Measurements from ENCODE around the gene KCNQ4. TPM values are rescaled to one million over a fixed set of nuclear protein-coding genes. Genes with fewer than 3 reads are reported as not detected.

KCNQ4 gene
- total RNA-seq, 1 donor from 2014 or later, result 0.27 TPM

DNA sequence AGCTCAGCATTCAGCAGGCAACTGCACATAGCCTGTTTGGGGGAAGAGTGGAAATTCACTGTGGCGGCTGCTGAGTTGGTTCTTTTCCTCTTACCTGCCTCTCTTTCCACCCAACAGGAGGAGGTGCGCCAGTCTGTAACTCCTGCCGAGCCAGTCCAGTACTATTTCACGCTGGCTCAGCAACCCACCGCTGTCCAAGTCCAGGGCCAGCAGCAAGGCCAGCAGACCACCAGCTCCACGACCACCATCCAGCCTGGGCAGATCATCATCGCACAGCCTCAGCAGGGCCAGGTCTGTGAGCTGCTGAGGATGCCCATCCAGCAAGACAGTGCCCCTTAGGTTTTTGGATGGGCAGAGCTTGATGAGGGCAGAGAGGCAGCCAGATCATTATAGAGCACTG, 25.6 kb upstream of the KCNQ4 start:
- no peaks in the 10 kb centered on the region for H3K9me3 Mint-ChIP-seq
- H3K27ac Mint-ChIP-seq, result no peak overlapping the region
- ChIA-PET CTCF (interaction anchor here (1.2 to 2.9 kb wide), 2 partner anchors 9 to 15 kb away, joined by 3 to 15 read pairs; no protein-coding TSS in a partner anchor), POLR2A (no interaction called here)
- peaks cover 23% of the 10 kb centered on the region for H3K4me1 Mint-ChIP-seq
- no peaks in the 10 kb centered on the region for H3K27me3 Mint-ChIP-seq
- TF ChIP-seq, protein P1, sequence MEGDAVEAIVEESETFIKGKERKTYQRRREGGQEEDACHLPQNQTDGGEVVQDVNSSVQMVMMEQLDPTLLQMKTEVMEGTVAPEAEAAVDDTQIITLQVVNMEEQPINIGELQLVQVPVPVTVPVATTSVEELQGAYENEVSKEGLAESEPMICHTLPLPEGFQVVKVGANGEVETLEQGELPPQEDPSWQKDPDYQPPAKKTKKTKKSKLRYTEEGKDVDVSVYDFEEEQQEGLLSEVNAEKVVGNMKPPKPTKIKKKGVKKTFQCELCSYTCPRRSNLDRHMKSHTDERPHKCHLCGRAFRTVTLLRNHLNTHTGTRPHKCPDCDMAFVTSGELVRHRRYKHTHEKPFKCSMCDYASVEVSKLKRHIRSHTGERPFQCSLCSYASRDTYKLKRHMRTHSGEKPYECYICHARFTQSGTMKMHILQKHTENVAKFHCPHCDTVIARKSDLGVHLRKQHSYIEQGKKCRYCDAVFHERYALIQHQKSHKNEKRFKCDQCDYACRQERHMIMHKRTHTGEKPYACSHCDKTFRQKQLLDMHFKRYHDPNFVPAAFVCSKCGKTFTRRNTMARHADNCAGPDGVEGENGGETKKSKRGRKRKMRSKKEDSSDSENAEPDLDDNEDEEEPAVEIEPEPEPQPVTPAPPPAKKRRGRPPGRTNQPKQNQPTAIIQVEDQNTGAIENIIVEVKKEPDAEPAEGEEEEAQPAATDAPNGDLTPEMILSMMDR (IDR thresholded peaks at IDR 0.05), result no peak
- DNase-seq (no peak), ATAC-seq (ENCODE audit: low read depth) (no peak)
- intact Hi-C loops (cut with micrococcal nuclease), result no loop called here
- H3K4me3 Mint-ChIP-seq, result no peak overlapping the region
- peaks cover 93% of the 10 kb centered on the region for H3K36me3 Mint-ChIP-seq (ENCODE audit: low read depth)

DNA sequence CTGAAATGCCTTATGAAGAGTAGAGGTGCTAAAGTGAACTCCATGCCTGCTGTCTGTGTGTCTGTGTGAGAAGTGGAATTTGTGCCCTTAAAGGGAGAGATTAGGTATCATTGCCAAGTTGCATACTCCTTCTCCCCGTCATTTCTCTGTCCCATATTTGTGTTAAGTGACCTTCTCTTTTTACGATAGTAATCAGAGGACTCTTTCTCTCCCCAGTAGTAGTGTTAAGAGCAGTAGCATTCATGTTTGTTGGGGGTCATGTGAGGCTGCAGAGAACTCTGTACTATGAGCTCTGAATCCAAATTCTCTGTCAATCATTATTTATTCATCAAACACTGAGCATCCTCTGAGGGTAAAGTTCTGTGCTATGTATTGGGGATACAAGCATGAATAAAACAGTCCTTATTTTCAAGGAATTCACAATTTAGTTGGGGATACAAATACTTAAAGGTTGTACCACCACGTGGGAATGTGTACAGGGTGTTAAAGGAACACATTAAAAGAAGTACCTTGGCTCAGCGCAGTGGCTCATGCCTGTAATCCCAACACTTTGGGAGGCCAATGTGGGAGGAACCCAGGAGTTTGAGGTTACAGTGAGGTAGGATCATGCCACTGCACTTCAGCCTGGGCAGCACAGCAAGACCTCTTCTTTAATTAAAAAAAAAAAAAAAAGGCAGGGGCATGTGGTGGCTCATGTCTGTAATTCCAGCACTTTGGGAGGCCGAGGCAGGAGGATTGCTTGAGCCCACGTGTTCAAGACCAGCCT, 24.8 kb upstream of the KCNQ4 start:
- ChIA-PET POLR2A (no interaction called here), CTCF (no interaction called here)
- no peak overlapping the region for H3K27ac Mint-ChIP-seq
- H3K27me3 Mint-ChIP-seq, result no peaks in the 10 kb centered on the region
- intact Hi-C loops (cut with micrococcal nuclease), result no loop called here
- H3K9me3 Mint-ChIP-seq, result no peaks in the 10 kb centered on the region
- H3K4me1 Mint-ChIP-seq, result peaks cover 23% of the 10 kb centered on the region
- TF ChIP-seq, protein P1 (IDR thresholded peaks at IDR 0.05), result no peak
- H3K36me3 Mint-ChIP-seq (ENCODE audit: low read depth), result peaks cover 91% of the 10 kb centered on the region
- no peak for DNase-seq
- ATAC-seq (ENCODE audit: low read depth), result no peak
- H3K4me3 Mint-ChIP-seq, result no peak overlapping the region

DNA sequence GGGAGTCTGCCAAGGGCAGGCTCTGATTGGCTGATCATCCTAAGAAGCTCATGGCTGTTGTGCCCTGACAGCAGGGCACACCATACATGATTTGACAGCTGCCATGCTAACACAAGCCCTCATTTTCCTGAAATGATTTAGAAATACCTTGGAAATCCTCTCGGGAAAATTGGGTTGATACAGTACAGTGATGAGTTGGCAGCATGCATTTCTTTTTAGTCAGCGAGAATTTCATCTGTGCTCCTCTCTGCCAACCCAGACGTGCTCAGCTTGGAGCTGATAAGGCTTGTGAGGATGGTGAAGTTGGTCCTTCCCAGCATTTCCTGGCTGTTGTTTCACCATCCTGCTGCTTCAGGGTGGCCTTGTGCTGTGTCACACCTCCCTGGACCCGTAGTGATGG, 22.6 kb upstream of the KCNQ4 start:
- no peak overlapping the region for H3K27ac Mint-ChIP-seq
- ChIA-PET POLR2A (no interaction called here), CTCF (interaction anchor here (1.3 kb wide), 1 partner anchor 12 kb away, joined by 3 read pairs; no protein-coding TSS in a partner anchor)
- DNase-seq, result no peak
- peaks cover 91% of the 10 kb centered on the region for H3K36me3 Mint-ChIP-seq (ENCODE audit: low read depth)
- no peaks in the 10 kb centered on the region for H3K9me3 Mint-ChIP-seq
- H3K4me3 Mint-ChIP-seq, result no peak overlapping the region
- TF ChIP-seq, protein P1 (IDR thresholded peaks at IDR 0.05), result no peak
- intact Hi-C loops (cut with micrococcal nuclease), result no loop called here
- no peak for ATAC-seq (ENCODE audit: low read depth)
- no peaks in the 10 kb centered on the region for H3K27me3 Mint-ChIP-seq
- H3K4me1 Mint-ChIP-seq, result peaks cover 30% of the 10 kb centered on the region

DNA sequence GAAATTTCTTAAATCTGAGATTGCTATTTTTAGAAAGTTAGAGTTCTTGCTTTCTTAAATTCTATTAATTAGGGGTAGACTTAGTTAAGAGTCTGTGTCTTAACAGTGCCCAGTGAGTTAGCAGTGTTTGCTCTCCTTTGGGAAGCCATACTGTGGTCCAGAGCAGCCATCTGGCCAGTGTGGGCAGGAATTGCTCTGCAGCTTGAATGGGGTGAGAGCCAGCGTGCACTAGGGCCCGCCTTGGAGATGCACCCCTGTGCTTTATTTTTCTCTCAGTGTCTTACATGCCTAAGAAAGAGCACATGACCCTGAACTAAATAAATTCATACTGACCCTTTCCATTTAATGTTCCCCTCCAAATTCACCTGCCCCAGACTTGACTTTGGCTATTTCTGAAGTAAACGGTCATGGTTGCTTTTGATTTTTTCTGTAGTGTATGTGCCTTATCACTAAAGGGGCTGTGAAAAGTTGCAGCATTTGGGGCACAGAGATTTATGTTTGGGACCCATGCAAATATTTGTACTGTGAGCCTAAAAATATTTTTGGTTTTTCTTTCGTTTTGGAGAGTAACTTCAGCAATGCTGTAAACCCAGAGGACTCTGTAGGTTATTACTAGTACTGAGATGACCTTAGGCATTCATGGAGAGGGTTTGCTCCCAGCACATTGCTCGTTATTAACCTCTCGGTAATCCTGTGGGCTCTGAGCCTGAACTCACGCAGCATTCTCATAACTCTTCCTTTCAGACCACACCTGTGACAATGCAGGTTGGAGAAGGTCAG, 21.3 kb upstream of the KCNQ4 start:
- POLR2A ChIA-PET, result no interaction called here
- H3K27ac Mint-ChIP-seq, result no peak overlapping the region

More for the DNA sequence above, 21.3 kb upstream of the KCNQ4 start:
- TF ChIP-seq, protein P1 (IDR thresholded peaks at IDR 0.05), result no peak
- ATAC-seq (ENCODE audit: low read depth) (no peak), DNase-seq (no peak)
- Mint-ChIP-seq H3K4me1 (peaks cover 30% of the 10 kb centered on the region), H3K27me3 (no peaks in the 10 kb centered on the region), H3K4me3 (no peak overlapping the region), H3K9me3 (no peaks in the 10 kb centered on the region), H3K36me3 (ENCODE audit: low read depth) (peaks cover 91% of the 10 kb centered on the region)
- intact Hi-C loops (cut with micrococcal nuclease), result no loop called here
- CTCF ChIA-PET, result no interaction called here
